NCI-H1436 (cell line): ENCODE data around the gene DFFA.
"Not testable (repeated sequence)": the region's sequence is repeated elsewhere in the genome, so short reads cannot be mapped to it uniquely, and the experiment has no call there.

Experiments used
- DNase-seq: peaks from one replicate; lab custom pipeline; 2025; lab: John Stamatoyannopoulos, UW

Gene DFFA

DNA sequence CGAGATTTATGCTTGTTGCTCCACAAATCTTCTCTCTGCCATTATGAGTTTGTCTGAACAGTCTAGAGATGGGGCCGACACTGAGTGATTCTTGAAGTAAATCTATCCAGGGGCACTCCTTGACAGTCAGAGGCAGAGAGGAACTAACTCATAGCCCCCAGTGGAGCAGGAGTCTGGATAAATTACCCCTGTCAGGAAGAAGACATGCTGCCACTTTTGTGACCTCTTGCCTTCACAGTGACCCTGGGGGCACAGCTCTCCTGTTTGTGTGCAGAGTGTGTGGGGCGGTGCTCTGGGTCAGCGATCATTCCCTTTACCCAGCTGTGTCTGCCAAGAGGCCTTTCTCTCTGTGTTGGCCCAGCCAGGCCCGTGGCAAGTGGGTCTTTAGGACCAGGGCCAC is 31.9 kb upstream of the DFFA start:
- no peak for DNase-seq

- DNase-seq, result no peak
Observed at GRCh38 chr1:10502206-10502605, 29.9 kb upstream of the DFFA start.

GRCh38 chr1:10498231-10498630 is 25.9 kb upstream of the DFFA start:
- no peak for DNase-seq

DNA sequence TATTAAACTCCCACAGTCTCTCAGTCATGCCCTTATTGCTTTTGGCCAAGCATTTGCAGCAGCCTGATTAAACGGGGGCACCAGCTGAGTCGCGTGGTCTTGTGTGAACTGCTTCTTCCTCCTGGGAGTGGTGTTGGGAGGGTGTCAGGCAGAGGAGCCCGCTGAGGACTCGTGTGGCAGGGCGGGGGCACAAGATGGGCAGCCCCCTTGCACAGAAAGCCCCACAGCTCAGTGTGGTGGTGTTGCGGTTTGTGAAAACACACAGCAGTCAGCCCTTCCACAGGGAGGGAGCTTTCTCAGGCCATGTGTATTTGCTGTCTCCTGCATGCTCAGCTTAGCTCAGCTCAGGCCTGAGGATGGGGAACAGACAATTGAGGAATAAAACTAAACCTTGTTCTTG is 24.8 kb upstream of the DFFA start:
- DNase-seq, result no peak

DNA sequence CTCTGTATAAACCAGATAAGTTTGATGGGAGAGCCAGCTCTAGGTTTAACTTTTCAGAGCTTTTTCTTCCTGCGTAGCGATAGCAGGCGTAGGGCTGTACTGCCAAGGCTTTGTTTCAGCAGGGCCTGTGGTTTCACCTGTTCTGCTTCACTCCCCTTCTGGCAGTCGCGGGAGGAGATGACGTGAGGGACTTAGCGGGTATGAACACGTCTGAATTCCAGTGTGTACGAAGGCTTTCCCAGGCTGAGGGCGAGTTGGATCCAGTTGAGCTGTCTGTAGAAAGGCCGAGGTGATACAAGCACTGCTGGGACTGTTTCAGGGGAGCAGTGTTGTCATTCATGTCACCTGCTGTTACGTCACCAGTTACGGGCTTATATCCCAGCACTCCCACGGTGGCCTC is 23.6 kb upstream of the DFFA start:
- no peak for DNase-seq

GRCh38 chr1:10495475-10495817 is 23.1 kb upstream of the DFFA start:
- DNase-seq, result no peak

DNA sequence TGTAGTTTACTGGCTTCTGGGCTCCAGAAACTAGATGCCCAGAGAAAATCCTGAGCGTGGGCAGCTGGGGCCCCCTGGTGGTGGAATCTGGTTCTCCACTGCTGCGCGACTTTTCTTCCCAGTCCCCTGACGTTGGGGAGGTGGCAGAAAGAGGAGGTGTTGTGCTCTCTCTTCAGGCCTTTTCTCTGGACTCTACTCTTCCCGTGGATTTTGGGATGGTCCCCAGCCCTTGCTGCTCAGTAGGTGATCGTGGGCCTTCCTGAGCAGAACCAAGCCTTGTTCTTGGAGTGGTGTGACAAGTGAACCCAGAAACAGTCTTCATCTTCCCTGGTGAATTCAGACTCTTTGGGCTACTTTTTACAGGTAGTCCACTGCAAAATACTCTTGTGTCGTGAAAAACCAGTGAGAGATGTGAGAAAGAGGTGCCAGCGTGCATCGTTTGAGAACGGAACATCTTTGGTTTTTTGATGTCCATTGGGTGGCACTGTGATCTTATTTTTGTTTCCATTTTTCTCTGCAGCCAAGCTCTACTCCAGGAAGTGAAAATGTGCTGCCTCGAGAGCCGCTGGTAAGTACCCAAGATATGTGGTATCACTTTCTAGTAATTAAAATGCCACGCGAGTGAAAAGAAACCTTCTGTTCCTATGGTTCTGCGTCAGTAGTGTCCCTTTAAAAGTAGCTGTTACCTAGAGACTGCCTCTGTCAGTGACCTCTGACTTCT is 22.6 kb upstream of the DFFA start:
- peak; percentile 65 for DNase-seq

GRCh38 chr1:10494418-10494753 is 22.1 kb upstream of the DFFA start:
- DNase-seq, result no peak

DNA sequence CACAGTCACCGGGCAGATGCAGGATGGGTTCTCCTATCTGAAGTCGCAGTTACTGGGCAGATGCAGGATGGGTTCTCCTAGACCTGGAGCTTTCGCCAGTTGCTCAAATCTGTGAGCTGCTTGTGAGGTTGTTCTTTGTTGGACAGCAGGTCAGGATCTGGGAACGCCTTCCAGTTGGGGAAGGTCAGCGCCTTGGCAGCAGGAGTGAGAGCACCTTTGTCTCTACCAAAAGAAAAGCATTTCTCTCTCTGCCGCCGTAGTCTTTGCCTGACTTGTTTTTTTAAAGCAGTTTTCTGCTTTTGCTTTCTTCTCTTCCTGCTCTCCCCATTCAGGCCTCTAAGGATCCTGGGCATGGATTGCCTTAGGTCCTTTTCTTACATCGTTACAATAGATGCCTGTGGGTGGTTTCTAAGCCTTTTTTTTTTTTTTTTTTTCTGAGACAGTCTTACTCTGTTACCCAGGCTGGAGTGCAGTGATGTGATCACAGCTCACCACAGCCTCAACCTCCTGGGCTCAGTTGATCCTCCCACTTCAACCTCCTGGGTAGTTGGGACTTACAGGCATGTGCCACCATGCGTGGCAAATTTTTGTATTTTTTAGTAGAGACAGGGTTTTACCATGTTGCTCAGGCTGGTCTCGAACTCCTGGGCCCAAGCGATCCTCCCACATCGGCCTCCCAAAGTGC is 18.1 kb upstream of the DFFA start:
- no peak for DNase-seq

DNA sequence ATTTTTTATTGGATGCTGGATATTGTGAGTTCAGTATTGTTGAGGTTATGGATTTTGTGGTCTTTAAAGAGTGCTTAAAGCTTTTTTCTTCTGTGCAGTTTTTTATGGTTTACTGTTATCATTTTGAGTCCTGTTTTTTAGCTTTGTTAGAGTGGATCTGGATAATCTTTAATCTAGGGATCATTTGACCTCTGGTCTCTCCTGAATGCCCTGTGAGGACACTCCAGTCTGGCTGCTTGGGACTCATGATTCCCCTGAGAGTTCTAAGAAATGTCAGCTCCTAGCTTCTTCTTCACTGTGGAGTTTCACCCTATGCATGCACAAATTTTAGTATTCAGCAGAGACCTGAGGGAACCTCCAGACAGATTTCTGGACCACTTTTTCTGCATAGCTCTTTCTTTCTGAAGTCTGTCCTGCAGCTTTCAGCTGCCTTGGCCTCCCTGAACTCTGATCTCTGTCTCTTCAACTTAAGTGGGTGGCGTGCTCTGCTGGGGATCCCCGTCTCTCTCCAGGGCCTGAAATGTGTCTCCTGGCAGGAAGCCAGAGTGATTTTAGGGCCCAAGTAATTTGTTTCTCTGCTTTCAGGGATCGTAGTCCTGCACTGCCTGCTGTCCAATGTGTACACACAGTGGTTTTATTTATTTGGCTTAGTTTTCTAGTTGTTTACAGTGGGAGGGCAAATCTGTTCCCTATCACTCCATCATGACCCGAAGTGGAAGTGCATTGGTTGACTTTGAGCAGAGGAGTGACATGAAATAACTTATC is 17.1 kb upstream of the DFFA start:
- DNase-seq, result no peak

DNA sequence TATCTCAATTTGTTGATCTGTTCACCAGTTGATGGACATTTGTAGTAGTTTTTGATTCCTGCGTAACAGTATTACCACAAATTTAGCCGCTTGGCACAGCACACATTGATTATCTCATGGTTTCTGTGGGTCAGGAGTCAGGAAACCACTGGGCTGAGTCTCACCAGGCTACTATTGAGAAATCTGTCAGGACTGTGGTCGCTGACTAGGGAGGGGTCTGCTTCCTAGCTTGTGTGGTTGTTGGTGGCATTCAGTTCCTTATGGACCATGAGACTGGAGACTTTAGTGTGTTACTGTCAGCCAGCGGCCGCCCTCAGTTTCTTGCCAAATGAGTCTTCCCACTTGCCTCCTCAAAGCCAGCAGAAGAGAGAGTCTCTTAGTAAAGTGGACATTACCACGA is 12.2 kb upstream of the DFFA start:
- no peak for DNase-seq

DNA sequence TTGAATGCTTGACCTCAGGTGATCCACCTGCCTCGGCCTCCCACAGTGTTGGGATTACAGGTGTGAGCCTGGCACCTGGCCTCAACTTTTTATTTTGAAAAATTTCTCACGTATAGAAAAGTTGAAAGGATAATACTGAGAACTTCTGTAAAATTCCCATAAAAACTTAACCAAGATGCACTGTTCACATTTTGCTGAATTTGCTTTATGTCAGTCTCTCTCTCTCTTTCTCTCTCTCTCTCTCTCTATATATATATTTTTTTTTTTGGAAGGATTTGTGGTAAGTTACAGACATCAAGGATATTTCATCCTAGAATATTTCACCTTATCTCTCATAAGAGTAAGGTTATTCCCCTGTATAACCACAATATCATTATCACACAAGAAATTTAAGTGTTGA is 8.3 kb upstream of the DFFA start:
- no peak for DNase-seq

DNA sequence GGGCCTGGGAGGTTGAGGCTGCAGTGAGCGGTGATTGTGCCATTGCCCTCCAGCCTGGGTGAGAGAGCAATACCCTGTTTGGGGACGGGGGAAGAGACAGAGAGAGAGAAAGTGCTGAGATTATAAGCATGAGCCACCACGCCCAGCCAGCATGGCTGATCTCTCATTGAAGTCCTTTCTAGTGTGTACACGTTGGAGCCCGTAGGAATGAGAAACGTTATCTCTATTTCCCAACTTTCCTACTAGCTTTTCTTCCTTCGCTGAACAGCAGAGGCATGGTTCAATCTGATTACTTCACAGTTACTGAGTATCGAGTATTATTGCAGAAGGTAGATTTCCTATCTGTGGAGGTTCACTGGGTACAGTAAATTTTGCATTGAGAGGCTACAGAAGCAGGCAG is 7.0 kb upstream of the DFFA start:
- no peak for DNase-seq

DNA sequence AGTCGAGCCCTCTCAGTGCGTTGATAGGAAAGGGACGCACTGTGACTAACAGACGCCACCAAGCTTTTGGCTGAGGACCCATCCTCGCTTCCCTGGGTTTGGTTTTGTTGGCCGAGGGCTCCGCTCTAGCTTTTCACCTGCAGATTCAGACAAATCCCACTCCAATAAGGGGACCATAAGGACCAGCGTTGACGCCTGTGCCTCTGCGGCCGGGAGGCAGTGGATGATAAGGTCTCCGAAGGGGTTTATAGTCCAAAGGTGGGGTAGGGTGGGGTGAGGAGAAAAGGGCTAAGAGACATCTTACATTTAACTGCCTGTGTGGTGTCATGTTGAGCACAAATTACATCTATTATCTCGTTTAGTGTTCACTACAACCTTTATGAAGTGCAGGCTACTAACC is 3.2 kb upstream of the DFFA start:
- no peak for DNase-seq

GRCh38 chr1:10474613-10475507 is 2.5 kb upstream of the DFFA start, which contains the start of gene PEX14:
Gene PEX14 (plus strand): TSS chr1:10474950. CDS start chr1:10474967, 17 bp downstream.
- peak; percentile 71 for DNase-seq

DNA sequence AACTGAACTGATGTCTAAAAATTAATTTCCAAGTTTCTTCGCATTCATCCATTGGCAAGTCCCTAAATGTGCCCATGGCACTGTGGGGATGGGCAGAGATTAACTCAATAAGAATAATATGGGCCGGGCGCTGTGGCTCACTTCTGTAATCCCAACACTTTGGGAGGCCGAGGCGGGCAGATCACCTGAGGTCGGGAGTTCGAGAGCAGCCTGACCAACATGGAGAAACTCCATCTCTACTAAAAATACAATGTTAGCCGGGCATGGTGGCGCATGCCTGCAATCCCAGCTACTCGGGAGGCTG is 1.9 kb upstream of the DFFA start:
- DNase-seq, result not testable (repeated sequence)

GRCh38 chr1:10473145-10473765 is 926 bp upstream of the DFFA start:
- no peak for DNase-seq

DNA sequence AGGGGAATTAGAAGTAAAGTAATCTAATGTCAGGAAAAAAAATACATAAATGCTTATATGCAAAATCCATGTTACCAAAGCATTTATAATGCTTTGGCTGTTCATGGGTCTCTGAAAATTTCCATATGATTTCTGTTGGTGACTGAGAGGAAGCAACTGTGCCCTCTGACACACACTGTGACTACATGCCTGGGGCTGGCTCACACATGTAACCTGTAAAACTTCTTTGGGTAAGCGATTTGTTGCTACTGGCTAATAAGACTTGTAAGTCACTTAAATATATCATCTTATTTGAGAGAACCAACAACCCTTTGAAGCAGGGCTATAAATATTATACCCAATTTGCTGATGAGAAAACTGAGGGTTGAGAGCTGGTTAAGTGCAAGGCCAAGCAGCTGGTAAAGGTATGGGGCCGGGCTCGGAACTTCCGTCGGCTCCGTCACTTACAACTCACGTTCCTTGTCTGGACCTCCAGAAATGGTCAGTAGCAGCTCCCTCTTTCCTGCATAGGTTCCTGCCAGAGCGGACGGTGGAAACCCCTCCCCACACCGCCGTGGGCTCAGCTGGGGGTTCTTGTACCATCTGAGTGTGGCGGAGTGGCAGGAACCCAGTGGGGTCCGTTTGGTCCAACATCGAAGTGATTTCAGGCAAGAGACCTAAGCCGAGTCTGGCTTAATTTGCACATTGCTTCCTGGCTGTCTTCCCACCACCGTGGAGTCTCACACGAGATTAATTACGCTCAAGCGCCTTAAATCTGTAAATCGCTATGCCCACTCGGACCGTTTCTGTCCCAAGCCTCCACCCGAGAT is 714 bp downstream of the DFFA start:
- no peak for DNase-seq

DNA sequence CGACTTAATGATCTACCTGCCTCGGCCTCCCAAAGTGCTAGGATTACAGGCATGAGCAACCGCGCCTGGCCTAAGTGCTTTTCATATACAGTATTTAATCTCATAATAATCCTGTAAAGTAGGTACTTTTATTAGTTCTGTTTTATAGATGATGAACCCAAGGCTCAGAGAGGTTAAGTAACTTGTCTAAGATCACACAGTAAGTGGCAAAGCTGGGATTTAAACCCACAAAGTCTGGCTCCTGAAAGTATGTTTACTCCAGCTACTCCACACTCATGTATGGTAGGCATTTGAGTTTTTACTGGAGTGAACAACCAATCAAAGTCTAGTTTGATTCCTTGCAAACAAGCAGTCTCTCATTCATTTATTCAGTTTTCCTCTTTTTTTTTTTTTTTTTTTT is 2.3 kb downstream of the DFFA start:
- DNase-seq, result no peak

GRCh38 chr1:10467078-10467477 is 5.3 kb downstream of the DFFA start:
- no peak for DNase-seq

GRCh38 chr1:10459184-10459583 is 13.1 kb downstream of the DFFA start:
- DNase-seq, result no peak
